Ramos (cell line): Measurements from ENCODE around the gene CHST7.

Source experiments
- in situ Hi-C: fragments of 300-500 bp; cut with MboI; formaldehyde crosslinking; loops from one replicate; pipeline ENCODE4 v1.14.3; 2022; ENCODE audit warnings: low sequenced_read_pairs; ENCODE audit not compliant: unreplicated experiment

CHST7 gene

GRCh38 chrX:46571423-46572339, 1.9 kb upstream of the CHST7 start:
- in situ Hi-C loops = no loop called here

GRCh38 chrX:46572340-46572936, 1.1 kb upstream of the CHST7 start:
- in situ Hi-C loops = no loop called here

- in situ Hi-C loops = no loop called here
Measured at GRCh38 chrX:46573892-46574773, 568 bp downstream of the CHST7 start.

GRCh38 chrX:46574774-46575381, 1.3 kb downstream of the CHST7 start:
- in situ Hi-C loops = no loop called here

GRCh38 chrX:46575586-46575985, 2.0 kb downstream of the CHST7 start:
- in situ Hi-C loops = no loop called here

- in situ Hi-C loops = no loop called here
Measured at GRCh38 chrX:46575991-46576392, 2.4 kb downstream of the CHST7 start.

- in situ Hi-C loops = no loop called here
Measured at GRCh38 chrX:46576458-46576857, 2.9 kb downstream of the CHST7 start.

GRCh38 chrX:46577221-46578005, 3.8 kb downstream of the CHST7 start:
- in situ Hi-C loops = no loop called here

GRCh38 chrX:46579250-46579649, 5.7 kb downstream of the CHST7 start:
- in situ Hi-C loops = no loop called here

GRCh38 chrX:46580613-46581012, 7.0 kb downstream of the CHST7 start:
- in situ Hi-C loops = no loop called here

GRCh38 chrX:46582325-46582724, 8.8 kb downstream of the CHST7 start:
- in situ Hi-C loops = no loop called here

GRCh38 chrX:46582966-46583365, 9.4 kb downstream of the CHST7 start:
- in situ Hi-C loops = no loop called here

GRCh38 chrX:46584736-46585135, 11.2 kb downstream of the CHST7 start:
- in situ Hi-C loops = no loop called here

- in situ Hi-C loops = no loop called here
Measured at GRCh38 chrX:46587158-46587557, 13.6 kb downstream of the CHST7 start.

- in situ Hi-C loops = no loop called here
Measured at GRCh38 chrX:46587753-46588171, 14.2 kb downstream of the CHST7 start.

GRCh38 chrX:46588263-46588662, 14.7 kb downstream of the CHST7 start:
- in situ Hi-C loops = no loop called here

GRCh38 chrX:46589977-46590723, 16.6 kb downstream of the CHST7 start:
- in situ Hi-C loops = no loop called here

- in situ Hi-C loops = no loop called here
Measured at GRCh38 chrX:46595084-46595483, 21.5 kb downstream of the CHST7 start.

- in situ Hi-C loops = no loop called here
Measured at GRCh38 chrX:46597208-46597607, 23.6 kb downstream of the CHST7 start.
